ENCODE measurements around the gene SPRR2D.
"Not testable (repeated sequence)": the region's sequence is repeated elsewhere in the genome, so short reads cannot be mapped to it uniquely, and the experiment has no call there.

SPRR2D gene

DNA sequence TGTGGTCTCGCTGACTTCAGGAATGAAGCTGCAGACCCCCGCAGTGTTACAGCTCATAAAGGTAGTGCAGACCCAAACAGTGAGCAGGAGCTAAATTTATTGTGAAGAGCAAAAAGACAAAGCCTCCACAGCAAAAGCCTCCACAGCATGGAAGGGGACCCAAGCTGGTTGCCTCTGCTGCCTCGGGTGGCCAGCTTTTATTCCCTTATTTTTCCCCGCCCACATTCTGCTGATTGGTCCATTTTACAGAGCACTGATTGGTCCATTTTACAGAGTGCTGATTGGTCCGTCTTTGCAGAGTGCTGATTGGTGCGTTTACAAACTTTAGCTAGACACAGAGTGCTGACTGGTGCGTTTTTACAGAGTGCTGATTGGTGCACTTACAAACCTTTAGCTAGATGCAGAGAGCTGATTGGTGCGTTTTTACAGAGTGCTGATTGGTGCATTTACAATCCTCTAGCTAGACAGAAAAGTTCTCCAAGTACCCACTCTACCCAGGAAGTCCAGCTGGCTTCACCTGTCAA, 29.6 kb downstream of the SPRR2D start:
- not testable (repeated sequence) for DNase-seq (ENCODE audit: low read depth, low spot score)

DNA sequence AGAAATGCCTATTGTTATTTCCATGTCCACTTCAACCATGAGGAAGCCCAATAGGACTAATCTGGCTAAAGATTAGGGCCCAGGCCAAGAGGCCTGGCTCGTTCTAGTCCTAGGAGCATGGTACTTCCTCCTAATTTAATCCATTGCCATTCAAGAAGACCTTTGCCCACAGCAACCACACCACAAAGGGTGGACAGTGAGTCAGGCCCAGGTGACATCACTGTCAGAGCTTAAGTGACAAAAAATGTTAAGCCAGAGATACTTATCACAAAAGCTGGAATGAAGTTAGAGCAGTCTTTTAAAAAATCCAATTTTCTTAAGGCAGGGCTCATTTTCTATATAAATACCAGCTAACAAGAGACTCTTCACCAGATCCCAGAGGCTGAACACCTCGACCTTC, 39.5 kb downstream of the SPRR2D start, which contains the start of gene SPRR3:
TSS of gene SPRR3 (plus strand) at position 368 of the 400 bp plus-strand sequence. CDS start 1,272 bp downstream, outside the sequence.
- DNase-seq (ENCODE audit: low read depth, low spot score), result no peak

DNA sequence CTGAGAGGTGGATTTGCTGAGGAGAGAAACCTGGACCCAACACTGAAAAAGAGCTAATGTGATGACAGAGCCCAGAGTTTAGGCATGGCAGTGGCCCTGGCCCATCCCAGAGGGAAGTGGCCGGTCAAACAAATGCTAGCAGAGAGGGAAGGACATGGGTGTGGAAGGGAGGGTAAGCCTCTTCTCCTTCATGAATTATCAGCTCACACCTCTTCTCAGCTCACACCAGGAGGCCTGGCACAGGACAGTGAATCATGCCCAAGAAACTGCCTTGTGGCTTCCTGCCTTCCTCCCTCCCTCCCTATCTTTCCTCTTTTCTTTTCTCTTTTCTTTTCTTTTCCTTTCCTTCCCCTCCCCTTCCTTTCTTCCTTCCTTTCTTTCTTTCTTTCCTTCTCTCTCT, 40.6 kb downstream of the SPRR2D start:
- no peak for DNase-seq (ENCODE audit: low read depth, low spot score)

DNA sequence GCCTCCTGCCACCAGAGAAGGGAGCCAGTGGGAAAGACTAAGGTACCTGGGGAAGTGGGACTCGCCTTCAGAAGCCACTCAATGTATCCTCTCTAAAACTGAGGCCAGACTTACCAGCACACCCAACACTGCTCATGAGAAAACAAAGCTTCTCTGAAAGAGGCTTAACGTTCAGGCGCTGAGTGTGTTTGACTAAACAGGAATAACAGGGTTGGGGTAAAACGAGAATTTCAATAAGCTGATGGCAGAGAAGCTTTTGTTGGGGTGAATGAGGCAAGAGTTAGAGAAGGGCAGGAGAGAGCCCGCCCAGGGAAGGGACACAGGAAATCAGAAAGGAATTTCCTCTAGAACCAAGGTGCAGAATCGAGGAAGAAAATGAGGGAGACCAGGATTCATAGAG, 41.1 kb downstream of the SPRR2D start:
- DNase-seq (ENCODE audit: low read depth, low spot score), result no peak

DNA sequence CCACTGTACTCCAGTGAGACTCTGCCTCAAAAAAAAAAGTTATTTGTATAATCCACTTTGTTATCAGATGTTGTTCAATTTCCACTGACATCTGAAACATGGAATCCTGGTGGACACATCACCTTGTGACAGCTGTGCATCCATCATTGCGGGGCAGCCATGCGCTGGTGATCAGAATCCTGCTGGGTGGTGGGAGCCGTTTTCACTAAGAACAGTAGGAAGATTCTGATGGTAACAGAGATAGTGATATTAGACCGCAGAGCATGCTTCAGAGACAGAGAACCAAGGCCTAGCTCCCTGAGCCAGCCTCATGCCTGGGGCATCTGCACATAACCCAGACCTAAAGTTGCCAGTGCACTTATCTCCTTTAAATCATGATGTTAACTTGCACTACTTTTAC, 42.4 kb downstream of the SPRR2D start:
- no peak for DNase-seq (ENCODE audit: low read depth, low spot score)

DNA sequence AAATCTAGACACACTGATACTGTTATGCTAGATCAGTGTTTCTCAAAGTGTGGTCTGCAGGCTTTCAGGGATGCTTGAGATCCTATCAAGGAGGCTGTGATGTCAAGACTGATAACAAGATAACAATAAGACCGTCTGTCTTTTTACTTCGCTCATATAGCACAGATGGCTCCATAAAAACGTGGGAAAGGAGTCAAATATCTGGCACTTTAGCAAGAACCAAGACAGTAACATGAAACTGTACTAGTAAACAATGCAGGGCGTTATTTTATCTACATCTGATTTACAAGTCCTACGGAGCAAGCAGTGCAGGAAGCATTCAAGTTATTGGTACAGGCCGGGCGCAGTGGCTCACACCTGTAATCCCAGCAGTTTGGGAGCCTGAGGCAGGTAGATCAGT, 43.0 kb downstream of the SPRR2D start:
- no peak for DNase-seq (ENCODE audit: low read depth, low spot score)

DNA sequence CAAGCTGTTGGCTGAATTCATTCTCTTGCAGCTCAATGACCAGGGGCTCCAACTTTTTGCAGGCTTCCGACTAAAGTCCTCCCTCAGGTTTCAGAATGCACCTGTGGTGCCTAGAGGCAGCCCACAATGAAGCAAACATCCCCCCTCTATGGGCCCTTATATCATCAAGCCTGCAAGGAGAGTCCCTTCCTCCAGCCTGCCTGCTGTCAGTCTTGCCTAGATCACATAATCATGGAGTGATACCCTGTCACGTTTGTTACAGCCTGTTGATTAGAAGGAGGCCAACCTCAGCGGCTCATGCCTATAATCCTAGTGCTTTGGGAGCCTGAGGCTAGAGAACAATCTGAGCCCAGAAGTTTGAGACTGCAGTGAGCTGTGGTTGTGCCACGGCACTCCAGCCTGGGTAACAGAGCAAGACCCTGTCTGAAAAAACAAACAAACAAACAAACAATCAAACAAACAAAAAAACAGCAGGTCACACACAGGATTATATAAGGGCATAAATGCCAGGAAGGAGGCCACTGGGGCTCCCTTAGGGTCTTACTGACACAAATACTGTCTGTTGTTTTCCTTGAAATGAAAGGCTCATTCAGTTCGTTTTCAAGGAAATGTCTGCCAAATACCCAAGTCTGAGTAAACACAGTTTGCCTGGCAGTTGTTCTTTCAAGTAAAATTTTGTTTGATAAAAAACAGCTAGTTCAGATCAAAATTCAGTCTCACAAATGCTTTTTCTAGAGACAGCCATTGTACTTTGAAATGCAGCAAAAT, 44.1 kb downstream of the SPRR2D start:
- DNase-seq (ENCODE audit: low read depth, low spot score), result no peak

DNA sequence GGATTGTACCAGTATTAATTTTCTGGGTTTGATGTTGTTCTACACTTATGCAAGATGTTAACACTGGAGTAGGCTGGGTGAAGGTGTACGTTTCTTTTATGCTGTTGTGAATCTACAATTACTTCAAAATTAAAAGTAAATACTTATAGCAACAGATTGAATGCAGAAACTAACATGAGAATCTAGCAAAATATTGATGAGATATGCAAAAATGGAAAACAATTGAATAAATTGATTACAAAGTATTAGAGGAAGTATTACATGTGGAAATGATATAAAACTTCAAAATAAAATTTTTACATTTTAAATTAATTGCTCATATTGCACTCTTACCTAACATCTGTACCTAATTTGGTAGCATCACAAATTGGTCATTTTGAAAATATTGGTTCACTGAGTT, 45.1 kb downstream of the SPRR2D start:
- no peak for DNase-seq (ENCODE audit: low read depth, low spot score)

DNA sequence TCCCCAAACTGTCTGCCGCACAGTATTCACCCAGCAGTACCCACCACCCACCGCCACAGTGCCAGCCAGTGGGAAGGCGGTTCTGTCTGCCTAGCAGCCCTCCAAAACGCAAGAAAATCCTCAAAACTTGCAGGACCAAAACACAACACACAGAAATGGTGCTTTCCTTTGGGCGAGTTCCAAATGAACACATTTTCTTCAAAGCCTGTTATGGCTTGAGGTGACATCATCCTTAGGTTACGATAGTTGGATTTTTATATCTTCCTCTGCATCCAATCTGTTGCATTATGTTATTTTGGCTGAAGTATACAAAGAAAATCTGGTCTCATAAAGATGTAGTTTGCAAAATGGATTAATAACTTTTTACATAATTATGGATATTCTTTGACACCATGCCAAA, 47.7 kb downstream of the SPRR2D start:
- no peak for DNase-seq (ENCODE audit: low read depth, low spot score)
